HPDE6-E6E7 (cell line): ENCODE measurements around the gene HARS2.
"Not testable (repeated sequence)": the region's sequence is repeated elsewhere in the genome, so short reads cannot be mapped to it uniquely, and the experiment has no call there.

Experiments used
- DNase-seq: peaks from one replicate; pipeline ENCODE4 v3.0.0; 2011; ENCODE audit warnings: missing footprints; ENCODE audit errors: extremely low spot score

HARS2 gene, protein sequence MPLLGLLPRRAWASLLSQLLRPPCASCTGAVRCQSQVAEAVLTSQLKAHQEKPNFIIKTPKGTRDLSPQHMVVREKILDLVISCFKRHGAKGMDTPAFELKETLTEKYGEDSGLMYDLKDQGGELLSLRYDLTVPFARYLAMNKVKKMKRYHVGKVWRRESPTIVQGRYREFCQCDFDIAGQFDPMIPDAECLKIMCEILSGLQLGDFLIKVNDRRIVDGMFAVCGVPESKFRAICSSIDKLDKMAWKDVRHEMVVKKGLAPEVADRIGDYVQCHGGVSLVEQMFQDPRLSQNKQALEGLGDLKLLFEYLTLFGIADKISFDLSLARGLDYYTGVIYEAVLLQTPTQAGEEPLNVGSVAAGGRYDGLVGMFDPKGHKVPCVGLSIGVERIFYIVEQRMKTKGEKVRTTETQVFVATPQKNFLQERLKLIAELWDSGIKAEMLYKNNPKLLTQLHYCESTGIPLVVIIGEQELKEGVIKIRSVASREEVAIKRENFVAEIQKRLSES

DNA sequence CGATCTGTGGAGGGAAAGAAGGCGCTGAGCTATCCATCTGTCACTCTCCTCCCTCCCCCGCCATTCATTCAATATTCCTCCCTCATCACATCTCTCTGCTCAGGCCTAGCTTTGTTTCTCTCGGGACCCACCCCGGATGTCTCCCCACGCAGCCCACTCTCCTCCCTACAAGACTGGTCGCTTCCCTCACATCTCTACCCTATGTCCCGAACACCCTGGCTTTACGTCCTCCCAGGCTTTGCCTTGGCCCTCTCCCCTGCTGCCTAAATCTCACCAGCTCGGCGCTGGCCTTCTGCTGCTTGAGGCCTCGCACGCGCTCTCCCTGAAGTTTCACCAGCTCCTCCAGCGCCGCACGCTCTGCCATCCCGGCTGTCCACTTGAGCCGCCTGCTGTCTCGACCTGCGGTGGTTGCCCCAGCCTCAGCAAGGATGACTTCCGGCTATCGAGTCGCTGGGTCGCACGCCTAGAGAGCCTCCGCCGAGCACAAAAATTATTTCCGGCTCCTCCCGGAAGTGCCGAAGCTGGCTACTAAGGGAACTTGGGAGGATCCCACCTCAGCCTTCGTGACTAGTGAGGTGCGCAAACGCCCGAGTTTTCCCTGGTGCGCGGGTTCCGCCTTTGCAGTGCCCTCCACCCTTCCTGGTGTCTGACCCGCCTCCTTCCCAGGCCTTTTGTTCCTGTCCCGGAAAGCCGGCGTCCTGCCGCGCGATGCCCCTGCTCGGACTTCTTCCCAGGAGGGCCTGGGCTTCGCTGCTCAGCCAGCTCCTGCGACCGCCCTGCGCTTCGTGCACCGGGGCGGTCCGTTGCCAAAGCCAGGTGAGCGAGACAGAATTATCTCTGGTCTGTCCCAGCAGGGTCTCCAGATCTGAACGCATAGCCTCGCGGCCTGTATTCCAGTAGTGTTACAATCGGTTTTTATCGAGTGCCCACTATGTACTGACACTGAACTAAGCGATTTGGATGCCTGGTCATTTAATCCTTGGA, at the start of gene HARS2, which contains the start of gene HARS1:
TSS of gene HARS2 (plus strand) at position 515 of the 984 bp plus-strand sequence. CDS start at position 709, 194 bp downstream.
TSS of gene HARS1 (minus strand) at position 430 of the 984 bp plus-strand sequence. CDS start at position 364, 66 bp downstream.
- DNase-seq: peak; percentile 96

DNA sequence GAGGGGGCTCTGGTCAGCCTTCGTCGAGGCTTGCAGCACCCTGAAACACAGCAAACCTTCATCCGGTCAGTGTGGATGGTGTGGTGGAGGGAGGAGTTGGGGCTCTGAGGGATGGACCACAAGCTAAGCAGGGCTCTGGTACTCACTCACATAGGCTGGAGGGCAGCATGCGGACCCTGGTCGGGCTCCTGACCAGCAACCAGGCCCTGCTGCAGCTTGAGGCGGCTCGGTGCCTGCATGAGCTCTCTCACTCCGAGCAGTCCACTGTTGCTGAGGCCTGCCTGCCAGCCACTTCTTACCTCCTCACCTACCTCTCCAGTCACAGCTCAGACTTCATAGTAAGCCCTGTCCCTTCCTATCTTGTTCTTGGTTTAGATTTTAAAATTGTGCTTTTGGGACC, 49.5 kb upstream of the HARS2 start:
- DNase-seq: no peak

DNA sequence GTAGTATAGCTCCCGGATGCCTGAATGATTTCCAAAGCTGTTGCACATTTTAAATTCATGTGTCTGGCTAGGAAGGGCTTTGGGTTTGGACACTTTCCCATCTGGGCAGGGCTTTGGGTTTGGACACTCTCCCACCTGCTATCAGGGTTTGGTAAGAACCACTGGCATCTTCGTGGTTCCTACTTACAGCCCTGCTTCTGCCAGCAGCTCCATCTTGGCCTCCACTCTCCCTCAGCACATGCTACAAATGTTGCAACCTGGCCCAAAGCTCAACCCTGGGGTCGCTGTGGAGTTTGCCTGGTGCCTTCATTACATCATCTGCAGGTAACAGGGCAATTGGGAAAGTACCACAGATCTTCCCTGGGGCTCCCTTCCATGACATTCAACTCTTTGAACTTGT, 48.5 kb upstream of the HARS2 start:
- DNase-seq: no peak

DNA sequence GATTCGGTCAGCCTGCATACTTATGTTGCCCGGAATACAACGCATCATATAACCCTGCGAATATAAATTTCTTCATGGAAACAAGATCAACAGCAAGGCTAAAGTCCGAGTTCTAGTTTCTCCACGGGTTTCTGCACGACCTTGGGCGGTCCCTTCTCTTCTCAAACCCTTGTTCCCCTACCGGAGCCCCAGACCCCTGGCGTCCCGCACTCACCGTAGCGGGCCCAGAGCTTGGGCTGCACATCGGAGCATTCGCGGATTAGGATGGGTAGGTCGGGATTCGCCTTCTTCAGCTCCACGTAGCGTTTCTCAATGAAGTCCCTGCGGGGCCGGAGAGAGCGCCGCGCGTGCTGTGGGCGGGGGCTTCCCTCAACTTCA, 44.2 kb upstream of the HARS2 start:
- DNase-seq: no peak

DNA sequence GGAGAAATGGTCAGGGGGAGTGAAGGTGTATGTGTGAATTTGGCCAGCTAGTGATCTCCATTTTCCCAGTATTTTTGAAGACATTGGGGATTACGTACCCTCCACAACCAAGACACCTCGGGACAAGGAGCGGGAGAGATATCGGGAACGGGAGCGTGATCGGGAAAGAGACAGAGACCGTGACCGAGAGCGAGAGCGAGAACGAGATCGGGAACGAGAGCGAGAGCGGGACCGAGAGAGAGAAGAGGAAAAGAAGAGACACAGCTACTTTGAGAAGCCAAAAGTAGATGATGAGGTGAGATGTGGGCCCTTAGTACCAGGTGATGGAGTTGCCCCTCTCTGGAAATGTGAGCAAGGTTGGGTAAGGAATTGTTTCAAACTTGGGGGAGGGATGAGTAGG, 32.4 kb upstream of the HARS2 start:
- DNase-seq: no peak

DNA sequence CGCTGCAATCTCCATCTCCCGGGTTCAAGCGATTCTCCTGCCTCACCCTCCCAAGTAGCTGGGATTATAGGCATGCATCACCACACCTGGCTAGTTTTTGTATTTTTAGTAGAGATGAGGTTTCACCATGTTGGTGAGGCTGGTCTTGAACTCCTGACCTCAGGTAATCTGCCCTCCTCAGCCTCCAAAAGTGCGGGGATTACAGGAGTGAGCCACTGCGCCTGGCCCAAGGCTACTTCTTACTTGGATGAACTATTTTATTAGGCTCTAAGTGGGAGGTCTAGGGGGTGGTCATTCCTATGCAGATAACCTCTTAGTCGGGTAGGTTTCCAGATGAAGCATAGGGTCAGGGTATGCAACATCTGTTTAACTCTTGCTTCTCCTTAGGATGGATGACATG, 30.9 kb upstream of the HARS2 start:
- not testable (repeated sequence) for DNase-seq

DNA sequence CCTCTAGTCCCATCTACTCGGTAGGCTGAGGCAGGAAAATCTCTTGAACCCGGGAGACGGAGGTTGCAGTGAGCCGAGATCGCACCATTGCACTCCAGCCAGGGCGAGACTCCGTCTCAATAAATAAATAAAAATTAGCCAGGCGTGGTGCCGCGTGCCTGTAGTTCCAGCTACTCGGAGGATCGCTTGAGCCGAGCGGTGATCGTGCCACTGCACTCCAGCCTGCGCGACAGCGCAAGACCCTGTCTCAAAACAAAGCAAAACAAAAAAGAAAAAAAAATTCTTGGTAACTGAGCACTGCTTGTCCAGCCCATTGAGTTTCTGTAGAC, 27.3 kb upstream of the HARS2 start:
- DNase-seq: no peak

DNA sequence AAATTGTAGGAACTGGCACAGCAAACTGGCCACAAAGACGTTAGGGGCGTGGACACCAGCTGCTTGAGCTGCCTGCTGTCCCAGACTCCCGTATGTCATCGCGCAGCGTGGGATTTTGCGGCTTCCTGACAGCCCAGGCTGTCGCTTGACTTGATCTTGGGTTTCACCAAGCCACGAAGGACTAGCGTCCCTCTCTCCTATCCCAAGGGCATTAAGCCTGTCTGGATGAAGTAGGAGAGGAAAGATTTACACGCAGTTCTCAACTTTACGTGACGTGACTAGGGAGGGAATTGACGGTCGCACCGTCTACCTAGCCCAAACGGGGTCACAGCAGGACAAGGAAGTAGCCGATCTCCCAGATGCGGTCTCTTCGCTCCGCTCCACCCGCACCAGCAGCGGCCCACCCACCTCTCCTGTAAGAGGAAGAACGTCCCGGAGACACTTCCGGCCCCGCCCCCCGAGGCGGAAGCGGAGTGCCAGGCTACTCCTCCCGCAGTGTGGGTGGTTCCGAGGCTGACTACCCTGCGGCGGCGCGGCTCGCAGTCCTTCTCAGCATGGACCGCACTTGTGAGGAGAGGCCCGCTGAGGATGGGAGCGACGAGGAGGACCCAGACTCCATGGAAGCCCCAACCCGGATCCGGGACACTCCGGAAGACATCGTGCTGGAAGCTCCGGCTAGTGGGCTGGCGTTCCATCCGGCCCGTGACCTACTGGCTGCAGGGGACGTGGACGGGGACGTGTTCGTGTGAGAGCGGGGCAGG, 26.7 kb upstream of the HARS2 start, which contains the start of gene WDR55:
TSS of gene WDR55 (plus strand) at position 546 of the 761 bp plus-strand sequence. CDS start at position 555, 9 bp downstream.
- peak; percentile 96 for DNase-seq

DNA sequence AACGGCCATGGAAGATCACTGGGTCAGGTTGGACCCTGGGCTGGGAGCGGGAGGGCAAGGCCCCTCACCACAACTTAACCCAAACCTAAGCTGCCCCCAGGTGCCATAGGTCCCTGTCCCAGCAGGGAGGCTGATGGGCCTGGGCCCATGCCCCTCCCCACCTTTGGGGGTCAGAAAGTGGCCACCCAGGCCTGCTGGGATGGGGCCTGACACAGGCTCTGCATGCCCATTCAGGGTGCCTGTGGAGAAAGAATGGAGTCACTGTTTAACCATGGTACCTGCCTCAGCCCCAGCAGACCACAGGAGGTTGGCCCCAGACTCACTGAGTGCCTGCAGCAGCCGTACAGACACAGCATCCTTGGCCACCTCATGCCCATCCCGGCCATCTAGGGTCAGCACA, 20.2 kb upstream of the HARS2 start:
- DNase-seq: not testable (repeated sequence)

DNA sequence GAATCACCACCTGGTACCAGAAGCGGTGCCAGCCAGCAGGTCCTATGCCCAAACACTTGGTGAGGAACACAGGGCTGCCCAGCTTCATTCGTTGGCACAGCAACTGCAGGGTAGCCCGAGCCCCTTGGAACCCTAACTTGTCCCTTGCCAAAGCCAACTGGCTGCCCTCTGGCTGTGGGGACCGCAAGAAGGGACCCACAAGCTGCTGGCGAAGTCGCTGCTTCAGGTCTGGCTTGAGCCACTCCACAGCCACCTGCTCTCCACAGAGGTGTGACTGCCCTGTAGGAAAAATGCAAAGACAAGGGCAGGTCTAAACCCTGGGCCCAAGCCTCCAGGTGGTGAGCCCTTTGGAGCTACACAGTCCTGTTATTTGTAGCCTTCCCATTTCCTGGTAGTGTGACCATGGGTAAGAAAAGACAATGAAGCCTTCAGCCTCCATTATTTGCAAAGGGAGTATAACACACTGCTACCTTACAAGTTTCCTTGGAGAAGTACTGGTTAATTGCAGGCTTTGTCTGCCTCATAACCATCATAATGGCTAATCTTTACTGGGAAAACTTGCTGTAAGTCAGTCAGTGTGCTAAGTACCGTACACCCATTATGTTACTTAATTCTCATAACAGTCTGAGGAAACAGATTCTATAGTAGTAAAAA, 19.7 kb upstream of the HARS2 start:
- no peak for DNase-seq

DNA sequence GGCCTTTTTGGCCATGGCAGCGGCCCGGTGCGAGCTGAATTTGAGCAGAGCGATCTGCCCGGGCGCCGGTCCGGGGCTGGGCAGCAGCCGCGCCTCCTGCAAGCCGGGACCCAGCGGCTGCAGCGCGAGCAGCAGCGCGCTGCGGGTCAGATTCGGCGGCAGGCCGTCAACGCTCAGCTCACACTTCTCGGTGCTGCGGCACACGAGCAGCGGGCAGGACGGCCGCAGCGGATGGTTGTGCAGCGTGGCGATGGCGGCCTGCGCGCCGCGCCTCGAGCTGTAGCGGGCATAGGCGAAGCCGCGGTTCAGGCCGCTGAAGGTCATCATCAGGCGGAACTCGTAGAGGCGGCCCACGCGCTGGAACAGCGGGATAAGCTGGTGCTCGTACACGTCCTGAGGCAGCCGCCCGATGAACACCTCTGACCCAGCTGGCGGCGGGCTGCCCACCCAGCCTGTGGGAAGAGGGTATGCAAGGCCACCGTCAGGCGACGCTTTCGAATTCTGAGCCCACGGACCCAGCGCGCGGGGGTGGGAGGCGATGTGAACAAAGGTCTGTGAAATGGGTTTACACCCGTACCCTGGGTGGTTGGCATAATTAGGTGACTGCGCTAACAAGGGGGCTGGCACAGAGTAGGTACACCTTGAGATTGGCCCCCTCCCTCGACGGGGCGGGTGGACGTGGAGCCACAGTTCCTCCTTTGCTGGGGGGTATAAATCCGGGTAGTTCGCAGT, 18.6 kb upstream of the HARS2 start:
- no peak for DNase-seq

DNA sequence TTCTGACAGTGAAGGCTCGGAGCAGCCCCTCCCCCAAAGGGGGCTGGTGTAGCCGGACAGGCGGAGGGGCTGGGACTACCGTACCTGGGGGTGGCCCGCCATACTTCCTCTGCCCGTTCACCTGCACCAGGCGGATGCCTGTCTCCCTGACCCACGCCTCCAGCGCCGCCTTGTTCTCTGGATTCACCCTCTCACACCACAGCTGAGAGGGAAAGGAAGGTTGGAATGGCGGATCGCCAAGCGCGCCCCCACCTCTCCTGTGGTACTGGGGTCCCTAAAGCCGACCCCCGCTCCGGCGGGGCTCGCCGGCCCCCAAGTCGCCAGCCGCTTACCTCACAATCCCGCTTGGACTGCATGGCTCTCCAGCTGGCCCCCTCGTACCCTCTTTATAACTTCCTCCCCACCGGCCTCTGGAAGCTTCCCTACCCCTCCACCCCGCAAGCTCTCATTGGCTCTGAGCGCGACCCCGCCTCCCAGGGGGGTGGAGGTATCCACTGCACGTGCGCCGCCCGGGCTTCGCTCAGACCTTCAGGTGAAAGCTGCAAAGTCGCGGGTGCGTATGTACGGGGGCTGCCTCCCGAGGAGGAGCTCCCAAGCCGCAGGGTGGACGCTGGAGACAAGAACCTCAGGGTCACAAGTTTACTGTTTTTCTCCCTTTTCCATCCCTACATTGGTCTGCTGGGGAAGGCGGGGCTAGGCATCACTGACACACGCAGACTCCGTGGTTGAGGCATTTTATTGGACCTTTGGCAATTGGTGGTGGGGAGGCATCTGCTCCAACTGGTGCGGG, 17.9 kb upstream of the HARS2 start, which contains the start of gene DND1:
TSS of gene DND1 (minus strand) at position 390 of the 790 bp plus-strand sequence. CDS start at position 356, 34 bp downstream.
- no peak for DNase-seq

DNA sequence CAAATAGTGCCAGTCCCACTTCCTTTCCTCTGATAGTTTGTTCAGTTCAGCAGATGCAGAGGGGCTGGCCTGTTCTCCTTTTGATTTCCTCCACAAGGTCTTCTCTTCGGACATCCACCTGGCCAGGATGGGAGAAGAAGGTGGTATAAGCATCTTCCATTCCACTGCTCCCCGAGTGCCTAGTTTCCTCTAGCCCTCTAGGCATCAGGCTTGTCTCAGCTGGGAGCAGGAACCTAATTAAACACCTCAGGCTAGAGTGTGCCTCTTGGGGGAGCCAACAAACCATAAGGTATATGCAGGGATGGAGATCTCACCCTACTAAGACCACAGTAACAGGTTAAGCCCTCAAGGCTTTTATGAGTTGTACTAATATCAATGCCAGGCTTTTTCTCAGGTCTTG, 17.0 kb upstream of the HARS2 start:
- no peak for DNase-seq

DNA sequence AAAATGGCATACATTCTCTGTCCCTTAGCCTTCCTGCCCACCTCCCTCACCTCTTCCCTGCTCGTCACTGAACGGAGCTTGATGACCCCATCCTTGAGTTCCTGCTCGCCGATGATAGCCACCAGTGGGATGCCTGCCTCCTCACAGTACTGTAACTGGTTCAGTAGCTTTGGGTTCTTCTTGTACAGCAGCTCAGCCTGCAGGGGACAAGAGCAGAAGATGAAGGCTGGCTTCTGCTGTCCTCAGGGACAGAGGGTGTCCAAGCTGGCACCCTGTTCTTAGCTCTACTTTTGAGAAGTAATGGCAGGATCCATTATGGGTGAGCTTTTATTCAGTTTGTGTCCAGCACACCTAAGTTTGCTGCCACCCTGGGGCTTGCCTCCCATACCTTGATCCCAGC, 16.6 kb upstream of the HARS2 start:
- DNase-seq: no peak

DNA sequence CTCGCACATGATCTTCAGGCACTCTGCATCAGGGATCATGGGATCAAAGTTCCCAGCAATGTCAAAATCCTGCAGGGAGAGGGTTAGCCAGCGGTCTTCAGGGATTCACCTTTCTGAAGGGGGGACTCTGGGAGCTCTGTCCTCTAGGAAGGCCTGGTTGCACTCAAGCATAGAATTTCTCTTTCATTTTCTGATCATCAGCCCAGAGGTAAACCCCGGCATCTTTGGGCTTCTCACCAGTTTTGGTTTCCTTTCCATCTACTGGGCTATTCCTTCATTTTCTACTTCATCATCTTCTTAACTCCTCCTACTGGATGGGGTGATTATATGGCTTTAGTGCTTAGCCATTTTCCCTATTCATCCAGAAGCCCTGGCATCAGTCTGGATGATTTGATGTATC, 13.3 kb upstream of the HARS2 start:
- DNase-seq: no peak

DNA sequence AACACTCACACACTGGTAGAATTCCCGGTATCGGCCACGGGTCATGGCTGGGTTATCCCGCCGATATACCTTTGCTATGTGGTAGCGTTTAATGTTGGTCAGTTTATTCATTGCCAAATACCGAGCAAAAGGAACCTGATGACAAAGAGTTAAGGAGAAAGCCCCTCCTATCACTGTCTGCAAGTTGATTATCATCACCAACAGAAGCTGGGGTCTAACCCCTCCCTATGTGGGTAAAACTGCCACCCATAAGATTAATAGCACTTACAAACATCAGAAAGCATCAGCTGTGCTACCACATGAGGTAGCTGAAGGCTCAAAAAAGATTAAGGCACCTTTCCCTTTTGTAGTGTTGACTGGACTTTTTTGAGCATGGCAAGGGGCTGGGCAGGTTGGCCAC, 12.3 kb upstream of the HARS2 start:
- DNase-seq: no peak

DNA sequence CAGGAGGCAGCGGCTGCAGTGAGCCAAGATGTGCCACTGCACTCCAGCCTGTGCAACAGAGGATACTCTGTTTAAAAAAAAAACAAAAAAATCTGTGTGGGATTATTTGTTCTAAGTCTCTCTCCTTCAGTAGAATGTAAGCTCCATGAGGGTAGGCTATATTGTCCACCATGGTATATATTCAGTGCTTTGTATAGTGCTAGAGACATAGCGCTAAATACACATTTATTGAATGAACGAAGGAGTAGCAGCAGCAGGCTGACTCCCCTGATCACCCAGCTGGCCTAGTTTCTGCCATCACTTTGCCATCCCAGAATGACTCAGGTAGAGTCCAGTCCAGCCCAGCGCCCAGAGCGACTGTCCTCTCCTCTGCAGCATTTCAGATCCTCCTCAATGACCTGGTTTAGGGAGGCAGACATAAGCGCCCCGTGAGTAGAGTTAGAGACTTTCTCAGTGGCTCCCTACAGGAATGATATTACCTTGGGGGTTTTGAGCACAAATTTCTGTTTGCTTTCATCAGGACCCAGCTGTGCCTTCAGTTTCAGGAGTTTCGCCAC, 801 bp upstream of the HARS2 start:
- DNase-seq: no peak

DNA sequence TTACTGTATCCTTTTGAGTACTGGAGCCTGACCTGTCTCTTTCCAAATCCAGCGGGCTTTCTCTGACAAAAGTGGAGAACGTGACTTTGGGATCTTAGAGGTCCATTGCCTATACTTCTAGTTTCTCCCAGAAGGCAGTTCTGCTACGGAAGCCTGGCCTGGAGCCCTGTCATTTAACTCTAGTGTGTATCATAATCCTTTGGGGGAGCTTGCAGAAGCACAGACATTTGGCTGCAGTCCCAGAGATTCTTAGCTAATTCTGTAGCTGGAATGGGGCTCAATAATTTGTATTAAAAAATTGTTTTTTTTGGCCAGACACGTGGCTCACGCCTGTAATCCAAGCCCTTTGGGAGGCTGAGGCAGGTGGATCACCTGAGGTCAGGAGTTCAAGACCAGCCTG, 3.0 kb downstream of the HARS2 start:
- no peak for DNase-seq

DNA sequence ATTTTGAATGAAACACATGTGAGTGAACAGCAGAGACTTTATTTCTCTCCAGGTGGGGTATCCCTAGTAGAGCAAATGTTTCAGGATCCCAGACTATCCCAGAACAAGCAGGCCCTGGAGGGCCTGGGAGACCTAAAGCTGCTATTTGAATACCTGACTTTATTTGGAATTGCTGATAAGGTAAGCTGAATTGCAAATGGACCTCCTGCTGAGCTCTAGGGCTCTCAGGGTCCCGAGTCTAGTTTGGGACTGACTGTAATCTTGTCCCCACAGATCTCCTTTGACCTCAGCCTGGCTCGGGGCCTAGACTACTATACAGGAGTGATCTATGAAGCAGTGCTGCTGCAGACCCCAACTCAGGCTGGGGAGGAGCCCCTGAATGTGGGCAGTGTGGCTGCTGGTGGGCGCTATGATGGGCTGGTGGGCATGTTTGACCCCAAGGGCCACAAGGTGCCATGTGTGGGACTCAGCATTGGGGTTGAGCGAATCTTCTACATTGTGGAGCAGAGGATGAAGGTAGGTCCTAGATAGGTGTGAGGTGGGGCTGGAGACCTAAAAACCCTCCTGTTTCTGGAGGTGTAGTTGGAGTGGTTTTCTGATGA, 5.7 kb downstream of the HARS2 start:
- DNase-seq: no peak
